HG02642 (cell line): ENCODE data around the gene CASP8AP2.
"Not testable (repeated sequence)": the region's sequence is repeated elsewhere in the genome, so short reads cannot be mapped to it uniquely, and the experiment has no call there.

Experiments used
- ATAC-seq: cut with Tn5 transposase; IDR thresholded peaks from one replicate; pipeline ENCODE4 v1.9.1; 2021; ENCODE audit warnings: mild to moderate bottlenecking; ENCODE audit not compliant: unreplicated experiment, poor library complexity

CASP8AP2 gene

GRCh38 chr6:89819336-89820130 lies 10.1 kb upstream of the CASP8AP2 start, which contains the start of gene MDN1:
Gene MDN1, minus strand, starts transcription at chr6:89819794. Its CDS starts 187 bp downstream, at chr6:89819607.
- peak; percentile 96 for ATAC-seq

DNA sequence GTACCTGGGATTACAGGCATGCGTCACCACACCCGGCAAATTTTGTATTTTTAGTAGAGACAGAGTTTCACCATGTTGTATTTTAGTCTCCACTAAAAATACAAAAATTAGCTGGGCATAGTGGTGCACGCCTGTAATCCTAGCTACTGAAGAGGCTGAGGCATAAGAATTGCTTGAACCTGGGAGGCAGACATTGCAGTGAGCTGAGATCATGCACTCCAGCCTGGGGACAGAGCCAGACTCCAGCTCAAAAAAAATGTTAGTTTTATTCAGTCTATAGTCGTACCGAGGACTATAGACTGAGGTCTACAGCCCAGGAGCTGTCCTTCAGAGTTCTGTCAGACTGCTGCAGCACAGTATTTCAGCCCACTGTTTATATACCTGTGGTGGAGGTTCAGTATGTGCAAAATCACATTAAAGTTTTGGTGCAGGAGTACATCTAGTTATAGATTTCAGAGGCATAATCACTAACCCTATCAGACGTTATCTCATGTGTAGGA lies 3.6 kb upstream of the CASP8AP2 start:
- ATAC-seq = no peak

DNA sequence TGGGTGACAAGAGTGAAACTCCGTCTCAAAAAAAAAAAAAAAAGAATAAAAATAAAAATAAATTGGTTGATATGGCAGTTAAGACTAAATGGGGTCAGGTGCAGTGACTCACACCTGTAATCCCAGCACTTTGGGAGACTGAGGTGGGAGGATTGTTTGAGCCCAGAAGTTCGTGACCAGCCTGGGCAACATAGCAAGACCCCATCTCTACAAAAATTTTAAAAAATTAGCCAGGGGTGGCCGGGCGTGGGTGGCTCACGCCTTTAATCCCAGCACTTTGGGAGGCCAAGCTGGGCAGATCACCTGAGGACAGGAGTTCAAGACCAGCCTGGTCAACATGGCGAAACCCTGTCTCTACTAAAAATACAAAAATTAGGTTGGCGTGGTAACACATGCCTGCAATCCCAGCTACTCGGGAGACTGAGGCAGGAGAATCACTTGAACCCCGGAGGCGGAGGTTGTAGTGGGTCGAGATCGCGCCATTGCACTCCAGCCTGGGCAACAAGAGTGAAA lies 1.1 kb upstream of the CASP8AP2 start:
- not testable (repeated sequence) for ATAC-seq

- peak; percentile 32 for ATAC-seq
These were observed 650 bp upstream of the CASP8AP2 start for GRCh38 chr6:89828988-89829471.

DNA sequence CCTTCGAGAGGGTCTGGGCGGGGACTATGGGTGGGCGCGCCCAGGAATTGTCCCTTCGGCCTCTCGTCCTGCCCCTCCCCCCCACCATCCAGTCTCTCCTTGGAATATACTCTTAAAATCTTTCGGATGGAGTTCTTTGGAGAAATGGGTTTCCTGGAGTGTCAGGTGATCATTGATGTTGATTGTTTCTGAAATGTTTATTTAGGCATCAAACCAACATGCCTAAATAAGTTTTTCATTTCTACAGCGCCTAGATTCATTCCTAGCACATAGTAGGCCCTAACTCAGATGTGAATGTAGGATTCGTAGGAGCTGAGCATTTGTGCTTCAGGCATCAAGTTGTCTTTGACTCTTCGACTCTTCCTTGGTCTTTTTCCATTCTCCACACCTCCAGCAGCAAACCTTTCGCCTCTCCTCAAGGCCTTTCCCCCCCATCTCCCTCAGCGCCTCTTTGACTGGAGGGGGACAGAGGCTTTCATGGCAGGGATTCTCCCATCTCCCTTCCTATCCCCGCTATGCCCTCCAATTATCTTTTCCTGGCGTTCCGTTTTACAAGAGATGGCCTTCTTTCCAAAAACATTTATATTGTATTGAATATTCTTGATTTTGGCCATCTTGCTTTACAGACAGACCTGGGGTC lies 610 bp downstream of the CASP8AP2 start:
- ATAC-seq = no peak

DNA sequence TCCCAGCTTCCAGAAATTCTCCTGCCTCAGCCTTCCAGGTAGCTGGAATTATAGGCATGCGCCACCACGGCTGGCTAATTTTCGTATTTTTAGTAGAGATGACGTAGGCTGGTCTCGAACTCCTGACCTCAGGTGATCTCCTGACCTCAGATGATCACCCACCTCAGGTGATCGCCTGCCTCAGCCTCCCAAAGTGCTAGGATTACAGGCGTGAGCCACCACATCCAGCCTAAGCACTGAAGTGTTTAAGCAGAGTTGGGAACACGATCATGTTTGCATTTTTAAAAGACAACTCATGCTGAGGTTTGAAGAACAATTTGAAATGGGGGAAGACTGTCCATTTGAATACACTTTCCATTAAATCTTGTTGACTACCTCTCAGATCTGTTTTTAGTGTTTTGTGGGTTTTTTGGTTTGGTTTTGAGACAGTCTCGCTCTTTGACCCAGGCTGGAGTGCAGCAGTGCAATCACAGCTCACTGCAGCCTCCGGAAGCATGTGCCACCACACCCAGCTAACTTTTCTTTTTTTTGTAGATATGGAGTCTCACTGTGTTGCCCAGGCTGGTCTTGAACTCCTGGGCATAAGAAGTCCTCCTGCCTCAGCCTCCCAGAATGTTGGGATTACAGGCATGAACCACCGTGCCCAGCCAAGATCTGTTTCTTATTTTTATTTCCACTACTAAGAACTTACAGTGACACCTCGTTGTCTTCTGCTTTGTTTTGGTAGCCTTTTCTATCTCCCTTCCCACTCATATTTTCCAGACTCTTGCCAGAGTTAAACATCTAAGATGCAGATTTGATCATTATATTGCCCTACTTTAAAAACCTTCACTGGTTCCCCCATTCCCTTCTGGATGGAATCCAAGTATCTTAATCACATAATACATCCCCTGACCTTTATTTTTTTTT lies 5.5 kb downstream of the CASP8AP2 start:
- ATAC-seq = peak; percentile 97

DNA sequence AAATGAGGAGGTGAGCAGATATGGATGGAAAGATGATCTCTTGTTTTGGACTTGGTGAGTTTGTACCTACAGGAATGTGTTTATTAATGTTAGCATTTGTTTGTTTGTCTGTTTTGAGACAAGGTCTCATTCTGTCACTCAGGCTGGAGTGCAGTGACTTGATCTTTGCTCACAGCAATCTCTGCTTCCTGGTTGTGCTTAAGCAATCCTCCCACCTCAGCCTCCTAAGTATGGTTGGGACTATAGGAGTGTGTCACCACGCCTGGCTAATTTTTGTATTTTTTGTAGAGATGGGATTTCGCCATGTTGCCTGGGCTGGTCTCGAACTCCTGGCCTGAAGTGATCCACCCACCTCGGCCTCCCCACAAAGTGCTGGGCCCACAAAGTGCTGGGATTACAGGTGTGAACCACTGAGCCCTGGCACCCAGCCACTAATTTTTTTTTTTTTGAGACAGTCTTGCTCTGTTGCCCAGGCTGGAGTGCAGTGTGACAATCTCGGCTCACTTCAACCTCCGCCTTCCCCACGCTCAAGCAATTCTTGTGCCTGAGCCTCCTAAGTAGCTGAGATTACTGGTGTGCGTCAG lies 7.1 kb downstream of the CASP8AP2 start:
- ATAC-seq = no peak

GRCh38 chr6:89840538-89840937 lies 10.9 kb downstream of the CASP8AP2 start:
- ATAC-seq = no peak

- no peak for ATAC-seq
These were observed 12.5 kb downstream of the CASP8AP2 start for GRCh38 chr6:89842228-89842627.

DNA sequence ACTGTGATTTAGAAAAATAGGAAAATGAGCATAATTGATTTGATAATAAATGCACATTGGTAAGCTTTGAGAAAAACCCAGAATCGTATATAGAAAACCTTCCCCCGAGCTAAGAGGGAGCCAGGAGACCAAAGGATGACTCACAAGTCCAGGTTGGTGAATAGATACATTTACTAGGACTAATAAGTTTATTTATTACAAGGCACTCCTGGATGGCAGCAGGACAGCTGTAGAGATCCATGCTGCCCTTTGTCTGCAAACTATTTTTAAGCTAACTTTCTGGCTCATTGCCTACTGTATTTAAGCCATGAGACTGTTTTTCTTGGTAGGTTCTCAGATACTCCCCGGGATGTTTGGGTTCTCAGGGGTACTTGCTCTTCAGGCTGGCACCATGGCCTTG lies 13.4 kb downstream of the CASP8AP2 start:
- no peak for ATAC-seq

DNA sequence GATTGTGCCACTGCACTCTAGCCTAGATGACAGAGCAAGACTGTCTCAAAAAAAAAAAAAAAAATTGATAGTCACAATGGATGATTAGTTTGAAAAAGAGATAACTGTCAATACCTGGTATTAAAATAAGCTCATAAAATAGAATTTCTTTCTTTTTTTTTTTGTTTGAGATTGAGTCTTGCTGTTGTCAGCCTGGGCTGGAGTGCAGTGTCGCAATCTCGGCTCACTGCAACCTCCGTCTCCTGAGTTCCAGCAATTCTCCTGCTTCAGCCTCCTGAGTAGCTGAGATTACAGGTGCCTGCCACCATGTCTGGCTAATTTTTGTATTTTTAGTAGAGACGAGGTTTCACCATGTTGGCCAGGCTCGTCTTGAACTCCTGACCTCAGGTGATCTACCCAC lies 17.8 kb downstream of the CASP8AP2 start:
- ATAC-seq = not testable (repeated sequence)

GRCh38 chr6:89853068-89853467 lies 23.4 kb downstream of the CASP8AP2 start:
- no peak for ATAC-seq

GRCh38 chr6:89858041-89858440 lies 28.4 kb downstream of the CASP8AP2 start:
- no peak for ATAC-seq

GRCh38 chr6:89859744-89860143 lies 30.1 kb downstream of the CASP8AP2 start:
- no peak for ATAC-seq

DNA sequence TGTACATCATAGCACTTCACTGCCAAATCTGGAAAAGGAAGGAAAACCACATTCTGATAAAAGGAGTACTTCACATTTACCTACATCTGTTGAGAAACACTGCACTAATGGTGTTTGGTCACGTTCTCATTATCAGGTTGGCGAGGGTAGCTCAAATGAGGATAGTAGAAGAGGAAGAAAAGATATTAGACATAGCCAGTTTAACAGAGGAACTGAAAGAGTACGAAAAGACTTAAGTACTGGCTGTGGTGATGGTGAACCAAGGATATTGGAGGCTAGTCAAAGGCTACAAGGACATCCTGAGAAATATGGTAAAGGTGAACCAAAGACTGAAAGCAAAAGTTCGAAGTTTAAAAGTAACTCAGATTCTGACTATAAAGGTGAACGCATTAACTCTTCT lies 32.6 kb downstream of the CASP8AP2 start:
- ATAC-seq = peak; percentile 58

GRCh38 chr6:89862698-89863097 lies 33.0 kb downstream of the CASP8AP2 start:
- ATAC-seq = peak; percentile 12

DNA sequence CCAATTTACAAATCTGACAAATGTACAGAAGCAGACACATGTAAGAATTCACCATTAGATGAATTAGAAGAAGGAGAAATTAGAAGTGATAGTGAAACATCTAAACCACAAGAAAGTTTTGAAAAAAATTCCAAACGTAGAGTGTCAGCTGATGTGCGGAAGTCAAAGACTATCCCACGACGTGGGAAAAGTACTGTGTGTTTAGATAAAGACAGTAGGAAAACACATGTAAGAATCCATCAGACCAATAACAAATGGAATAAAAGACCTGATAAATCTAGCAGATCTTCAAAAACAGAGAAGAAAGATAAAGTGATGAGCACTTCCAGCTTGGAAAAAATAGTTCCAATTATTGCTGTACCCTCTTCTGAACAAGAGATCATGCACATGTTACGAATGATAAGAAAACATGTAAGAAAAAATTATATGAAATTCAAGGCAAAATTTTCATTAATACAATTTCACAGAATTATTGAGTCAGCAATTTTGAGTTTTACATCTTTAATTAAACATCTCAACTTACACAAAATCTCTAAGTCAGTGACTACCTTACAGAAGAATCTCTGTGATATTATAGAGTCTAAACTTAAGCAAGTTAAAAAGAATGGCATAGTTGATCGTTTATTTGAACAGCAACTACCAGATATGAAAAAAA lies 36.5 kb downstream of the CASP8AP2 start:
- ATAC-seq = no peak

DNA sequence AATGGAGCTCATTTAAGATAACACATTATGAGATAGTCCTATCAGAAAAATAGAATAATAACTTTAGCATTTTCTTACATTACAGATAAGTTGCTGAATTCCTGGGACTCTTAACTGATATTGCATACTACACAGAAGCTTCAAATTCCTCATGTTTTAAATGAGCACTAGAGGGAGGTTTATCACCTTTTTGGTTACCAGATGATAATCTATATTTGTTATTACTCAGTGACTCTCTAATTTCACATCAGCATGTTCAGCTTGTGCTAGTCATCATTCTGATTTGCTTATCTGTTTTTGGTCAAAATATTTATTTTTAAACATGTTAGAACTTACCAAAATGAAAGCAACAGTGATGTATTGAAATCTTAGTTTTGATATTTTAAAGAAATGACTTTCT lies 44.0 kb downstream of the CASP8AP2 start:
- no peak for ATAC-seq

DNA sequence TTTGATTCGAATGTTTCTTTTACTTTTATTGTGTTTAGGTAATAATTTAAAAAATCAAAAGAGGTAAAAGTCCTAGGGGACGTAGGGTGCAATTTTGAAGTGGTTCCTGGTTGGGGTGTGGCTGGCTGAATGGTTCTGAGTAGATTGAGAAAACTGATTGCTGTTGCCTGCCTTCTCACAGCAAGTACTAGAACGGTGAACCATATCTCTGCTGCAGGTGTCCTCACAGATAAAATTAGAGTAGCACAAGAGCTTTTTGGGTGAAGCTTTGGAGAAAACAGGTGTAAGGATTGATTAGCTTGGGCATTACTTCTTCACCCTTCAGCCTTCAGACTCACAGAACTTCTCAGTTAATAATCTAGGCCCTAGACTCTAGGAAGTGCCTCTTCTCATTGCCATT lies 44.8 kb downstream of the CASP8AP2 start:
- ATAC-seq = no peak
